Kidney epithelial cell (primary cell): Measurements from ENCODE around the gene TMEM100. TPM values are rescaled to one million over a fixed set of nuclear protein-coding genes. Genes with fewer than 3 reads are reported as not detected.

Experiments used
- total RNA-seq: library from RNA; depleted of rRNA; stranded (reverse); fragments of >200 nt; gene quantifications from 2 replicates; pipeline ENCODE4 v1.2.3, GENCODE V29; 2015

TMEM100 gene
- total RNA-seq, 1 donor from 2014 or later: not detected

Other genes with a start within 250 kb of the TMEM100 start
- gene SMIM36, start 211.4 kb downstream of the TMEM100 start, total RNA-seq: not detected in 2 replicates
- 21.6 and 32.2 TPM in 2 replicates for gene PCTP, start 28.2 kb upstream of the TMEM100 start, total RNA-seq